HL-60/S4 (cell line): Measurements from ENCODE around the gene SGPP2.
"Not testable (repeated sequence)": the region's sequence is repeated elsewhere in the genome, so short reads cannot be mapped to it uniquely, and the experiment has no call there.

Experiments
- in situ Hi-C: fragments of 300-500 bp; cut with MboI; formaldehyde crosslinking; loops from 2 replicates; pipeline ENCODE4 v1.14.3; 2022; ENCODE audit warnings: low sequenced_read_pairs

The SGPP2 gene, protein sequence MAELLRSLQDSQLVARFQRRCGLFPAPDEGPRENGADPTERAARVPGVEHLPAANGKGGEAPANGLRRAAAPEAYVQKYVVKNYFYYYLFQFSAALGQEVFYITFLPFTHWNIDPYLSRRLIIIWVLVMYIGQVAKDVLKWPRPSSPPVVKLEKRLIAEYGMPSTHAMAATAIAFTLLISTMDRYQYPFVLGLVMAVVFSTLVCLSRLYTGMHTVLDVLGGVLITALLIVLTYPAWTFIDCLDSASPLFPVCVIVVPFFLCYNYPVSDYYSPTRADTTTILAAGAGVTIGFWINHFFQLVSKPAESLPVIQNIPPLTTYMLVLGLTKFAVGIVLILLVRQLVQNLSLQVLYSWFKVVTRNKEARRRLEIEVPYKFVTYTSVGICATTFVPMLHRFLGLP

DNA sequence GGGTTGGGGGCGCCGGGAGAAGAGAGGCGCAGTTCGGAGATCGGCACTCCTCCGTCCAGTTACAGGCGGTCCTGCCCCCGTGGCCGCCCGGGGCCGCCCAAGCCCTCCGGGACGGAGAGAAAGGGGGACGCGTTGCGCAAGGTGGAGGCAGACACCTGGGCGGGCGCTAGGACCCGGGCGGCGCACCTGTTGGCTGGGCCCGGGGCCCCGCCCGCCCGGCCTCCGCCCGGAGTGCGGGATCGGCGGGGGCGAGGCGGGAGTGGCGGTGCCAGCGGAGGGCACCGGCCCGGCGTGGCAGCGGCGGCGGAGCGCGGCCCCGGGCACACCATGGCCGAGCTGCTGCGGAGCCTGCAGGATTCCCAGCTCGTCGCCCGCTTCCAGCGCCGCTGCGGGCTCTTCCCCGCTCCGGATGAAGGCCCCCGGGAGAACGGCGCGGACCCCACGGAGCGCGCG, at the start of gene SGPP2:
Gene SGPP2, plus strand, starts transcription at position 268 of the 453 bp plus-strand sequence. Its CDS starts 60 bp downstream, at position 328.
- in situ Hi-C loops = no loop called here

DNA sequence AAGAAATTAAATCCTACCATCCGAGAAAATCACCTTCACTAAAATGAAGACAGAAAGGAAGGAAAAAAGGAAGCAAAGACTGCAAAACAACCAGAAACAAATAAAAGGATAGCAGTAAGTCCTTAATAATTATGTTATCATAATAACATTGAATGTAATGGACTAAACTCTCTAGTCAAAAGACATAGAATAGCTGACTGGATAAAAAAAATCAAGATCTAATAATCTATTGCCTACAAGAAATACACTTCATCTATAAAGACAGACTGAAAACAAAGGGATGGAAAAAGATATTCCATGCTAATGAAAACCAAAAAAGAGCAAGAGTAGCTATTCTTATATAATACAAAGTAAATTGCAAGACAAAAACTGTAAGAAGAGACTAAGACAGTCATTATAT, 48.5 kb upstream of the SGPP2 start:
- in situ Hi-C loops = no loop called here

DNA sequence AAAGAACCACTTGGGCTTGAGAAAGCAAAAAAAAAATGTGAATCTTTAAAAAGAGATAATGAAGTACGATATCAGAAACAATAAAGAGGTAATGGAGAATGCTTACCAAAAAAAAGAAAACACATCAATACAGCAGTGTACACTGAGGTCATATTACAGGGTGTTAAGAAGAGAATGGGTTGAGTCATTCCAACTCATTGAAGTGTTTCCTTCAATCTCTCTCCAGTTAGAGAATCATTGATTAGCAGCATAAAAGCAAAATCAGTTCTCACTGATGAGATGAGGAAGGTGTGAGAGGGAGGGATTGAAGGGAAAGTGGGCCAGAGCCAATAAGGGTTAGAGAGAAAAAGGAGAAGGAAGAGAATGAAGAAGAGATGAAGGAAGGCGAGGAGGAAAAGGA, 43.9 kb upstream of the SGPP2 start:
- in situ Hi-C loops = no loop called here

DNA sequence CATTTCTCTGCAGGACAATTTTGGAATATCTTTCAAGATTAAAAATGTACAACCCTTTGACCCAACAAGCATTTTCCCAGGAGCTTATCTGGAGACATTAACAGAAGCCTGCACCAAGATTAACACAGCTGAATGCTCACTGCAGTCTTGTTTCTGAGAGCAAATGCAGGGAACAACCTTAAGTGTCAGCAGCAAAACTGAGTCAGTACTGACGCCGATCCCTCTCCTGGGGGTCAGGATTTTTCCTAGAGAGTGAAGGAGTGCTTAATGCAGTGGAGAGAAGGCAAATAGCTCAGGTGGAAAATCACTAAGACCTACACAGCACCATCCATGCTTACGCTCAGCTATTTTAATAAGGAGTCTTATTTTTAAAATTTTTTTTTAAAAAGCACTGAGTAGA, 42.8 kb upstream of the SGPP2 start:
- in situ Hi-C loops = no loop called here

DNA sequence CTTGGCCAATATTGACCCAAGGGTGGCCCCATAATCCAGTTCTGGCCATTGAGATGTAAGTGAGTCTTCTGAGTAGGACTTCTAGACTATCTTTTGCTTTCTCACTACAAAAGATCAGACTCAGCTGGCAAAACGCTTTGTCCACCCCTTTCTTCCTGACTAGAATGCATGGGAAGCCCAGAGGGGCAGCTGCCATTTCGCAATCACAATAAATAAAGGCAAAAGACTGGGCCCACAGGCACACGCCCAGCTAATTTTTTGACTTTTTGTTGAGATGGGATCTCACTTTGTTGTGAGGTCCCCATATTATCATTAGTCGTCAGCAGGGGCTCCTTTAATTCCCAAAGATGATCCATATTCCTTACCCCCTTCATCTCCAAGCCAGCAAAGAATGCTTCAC, 41.1 kb upstream of the SGPP2 start:
- in situ Hi-C loops = no loop called here

DNA sequence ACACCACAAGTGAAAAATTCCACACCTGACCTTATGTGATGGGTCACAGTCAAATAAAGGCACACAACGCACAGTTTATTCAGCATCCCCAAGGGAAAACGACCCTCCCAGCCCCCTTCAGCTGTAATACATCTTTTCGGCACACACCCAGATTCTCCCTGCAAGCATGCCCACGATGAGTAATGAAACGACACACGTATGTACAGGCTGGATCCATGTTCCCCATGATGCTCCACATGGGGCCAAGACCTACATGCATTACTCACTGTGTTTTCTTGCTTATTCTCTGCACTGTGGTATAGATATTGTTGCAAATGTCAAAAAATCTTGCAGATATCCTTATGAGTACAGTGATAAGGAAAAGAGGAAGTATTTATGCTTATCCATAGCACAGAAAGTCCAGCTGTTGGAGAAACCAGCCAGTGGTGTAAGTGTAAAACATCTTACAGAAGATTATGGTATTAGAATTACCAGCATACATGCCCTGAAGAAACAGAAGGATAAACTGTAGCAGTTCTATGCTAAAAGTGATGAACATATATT, 32.5 kb upstream of the SGPP2 start:
- in situ Hi-C loops = no loop called here

DNA sequence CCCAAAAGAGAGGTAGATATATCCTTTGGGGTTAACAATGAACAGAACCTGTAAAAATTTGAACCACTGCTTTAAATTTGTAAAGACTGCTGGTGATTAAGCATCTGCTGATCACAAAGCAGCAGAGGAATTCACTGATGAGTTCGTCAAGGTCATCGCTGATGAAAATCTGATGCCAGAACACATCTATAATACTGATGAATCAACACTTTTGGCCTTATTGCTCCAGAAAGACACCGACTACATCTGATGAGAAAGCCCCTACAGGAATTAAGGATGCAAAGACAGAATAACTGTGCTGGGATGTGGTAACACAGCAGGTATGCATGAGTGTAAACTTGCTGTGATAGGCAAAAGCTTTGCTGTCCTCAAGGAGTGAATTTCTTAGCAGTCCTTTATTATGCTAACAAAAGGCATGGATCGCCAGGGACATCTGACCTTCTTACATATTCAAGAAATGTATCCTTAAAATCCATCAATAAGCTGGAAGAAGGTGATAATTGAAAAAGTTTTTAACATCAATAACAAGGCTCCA, 30.5 kb upstream of the SGPP2 start:
- in situ Hi-C loops = no loop called here

DNA sequence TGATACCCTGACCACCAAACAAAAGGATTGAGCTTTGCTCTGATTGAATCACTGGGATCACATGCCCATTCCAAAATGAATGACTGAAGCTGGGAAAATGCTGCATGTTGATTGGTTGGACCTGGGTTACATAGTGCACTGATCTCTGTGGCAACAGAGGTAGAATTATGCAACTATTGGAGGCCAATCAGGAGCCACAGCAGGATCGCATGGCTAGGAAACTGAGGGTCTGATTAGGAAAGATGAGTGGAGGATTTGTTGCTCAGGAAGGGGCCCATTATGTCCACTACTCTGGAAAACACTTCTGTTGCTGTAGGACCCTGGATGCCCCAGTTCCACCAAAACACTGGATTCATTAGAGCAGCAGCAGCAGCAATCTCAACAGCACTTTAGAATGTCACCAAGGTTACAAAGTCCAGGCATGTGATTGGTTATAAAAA, 25.9 kb upstream of the SGPP2 start:
- in situ Hi-C loops = no loop called here

DNA sequence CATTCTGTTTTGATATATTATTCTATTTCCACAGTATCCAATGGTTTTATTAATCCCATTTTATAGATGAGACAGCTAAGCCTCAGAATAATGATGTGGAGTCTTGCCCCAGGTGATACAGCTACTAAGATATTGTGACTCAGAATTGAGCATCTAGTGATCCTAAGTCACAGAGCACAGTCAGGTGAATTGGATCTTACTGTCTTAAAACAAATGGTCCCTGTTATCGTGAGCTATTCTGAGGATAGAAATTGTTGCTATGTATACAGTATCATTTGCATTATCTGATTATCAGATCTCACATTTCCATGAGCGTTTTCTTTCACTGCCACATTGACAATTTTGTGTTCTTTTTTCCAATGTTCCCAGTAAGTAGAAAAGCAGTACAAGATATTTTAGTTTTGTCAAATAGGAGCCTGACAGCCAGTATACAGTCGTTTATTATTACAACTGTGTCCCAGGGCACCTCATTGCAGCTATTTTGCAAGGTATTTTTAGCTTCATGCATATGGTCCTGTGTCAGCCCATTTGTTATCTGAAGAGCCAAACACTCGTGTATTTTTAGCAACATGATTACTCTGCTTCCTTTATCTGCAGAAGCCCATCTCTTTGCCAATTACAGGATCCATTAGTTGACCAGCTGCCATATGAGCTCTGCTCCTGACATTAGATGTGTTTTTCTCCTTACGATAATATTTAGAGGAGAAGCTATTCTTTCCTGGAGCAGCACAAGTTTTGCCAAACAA, 25.1 kb upstream of the SGPP2 start:
- in situ Hi-C loops = no loop called here

DNA sequence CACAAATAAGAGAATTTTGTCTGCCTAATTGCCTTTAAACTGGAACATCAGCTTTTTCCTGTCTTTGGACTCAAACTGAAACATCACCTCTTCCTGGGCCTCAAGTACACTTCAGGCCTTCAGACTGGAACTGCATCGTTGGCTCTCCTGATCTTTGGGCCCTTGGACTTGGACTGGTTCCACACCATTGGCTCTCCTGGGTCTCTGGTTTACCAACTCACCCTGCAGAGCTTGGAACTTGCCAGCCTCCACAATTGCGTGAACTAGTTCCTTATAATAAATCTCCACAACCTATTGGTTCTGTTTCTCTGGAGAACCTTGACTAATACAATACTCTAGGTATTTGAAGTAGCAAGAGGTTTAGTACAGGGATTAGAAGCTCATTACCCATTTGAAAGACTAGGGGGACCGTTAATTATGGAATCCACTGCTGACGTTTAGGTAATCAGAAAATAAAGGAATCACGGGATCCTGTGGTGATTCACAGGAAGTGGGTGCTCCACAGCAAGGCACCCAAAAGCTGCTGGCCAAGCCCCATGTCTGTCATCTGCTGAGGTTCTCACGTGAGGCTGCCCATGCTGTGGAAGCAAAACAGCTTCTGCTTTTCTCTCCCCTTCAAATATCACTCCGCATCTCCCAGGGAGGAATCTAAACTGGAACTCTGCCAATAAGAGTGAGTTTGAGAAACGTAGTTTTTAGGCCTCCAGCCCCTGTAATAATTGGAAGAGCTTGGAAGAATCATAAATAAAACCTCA, 20.0 kb upstream of the SGPP2 start:
- in situ Hi-C loops = no loop called here

DNA sequence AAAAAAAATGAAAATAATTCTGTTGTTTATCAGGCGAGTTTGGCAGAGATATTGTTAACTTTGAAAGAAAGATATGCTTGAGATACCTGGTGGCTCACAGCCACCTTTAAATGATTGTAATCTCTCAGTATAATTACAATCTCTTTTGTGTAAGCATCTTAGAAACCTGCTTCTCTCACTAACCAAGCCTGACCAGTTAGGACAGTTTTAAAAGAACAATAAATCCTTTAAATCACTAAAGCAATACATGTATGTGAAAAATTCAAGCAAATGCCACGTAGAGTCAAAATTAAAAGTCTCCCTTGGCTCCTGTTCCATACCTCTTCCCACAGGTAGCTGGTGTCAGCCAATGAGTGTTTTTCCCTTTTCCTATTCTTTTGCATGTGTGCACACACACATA, 15.7 kb upstream of the SGPP2 start:
- in situ Hi-C loops = no loop called here

DNA sequence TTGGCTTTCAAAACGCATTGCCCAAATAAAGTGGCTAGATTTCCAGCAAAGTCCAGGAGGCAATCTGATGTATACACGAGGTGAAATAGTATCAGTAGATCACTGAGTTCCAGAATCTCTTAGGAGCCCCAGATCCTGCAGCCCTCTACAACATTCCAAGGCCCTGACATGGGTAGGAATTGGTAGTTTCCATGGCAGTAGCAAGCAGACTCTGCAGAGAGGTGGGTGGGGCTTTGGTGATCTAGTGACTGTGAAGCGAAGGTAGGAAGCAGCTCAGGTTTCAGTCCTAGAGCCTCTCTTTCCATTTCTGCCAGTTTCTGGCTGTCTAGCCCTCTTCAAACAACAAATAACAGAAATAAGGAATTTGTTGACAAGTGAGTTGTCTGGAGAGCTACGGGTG, 13.8 kb upstream of the SGPP2 start:
- in situ Hi-C loops = no loop called here

DNA sequence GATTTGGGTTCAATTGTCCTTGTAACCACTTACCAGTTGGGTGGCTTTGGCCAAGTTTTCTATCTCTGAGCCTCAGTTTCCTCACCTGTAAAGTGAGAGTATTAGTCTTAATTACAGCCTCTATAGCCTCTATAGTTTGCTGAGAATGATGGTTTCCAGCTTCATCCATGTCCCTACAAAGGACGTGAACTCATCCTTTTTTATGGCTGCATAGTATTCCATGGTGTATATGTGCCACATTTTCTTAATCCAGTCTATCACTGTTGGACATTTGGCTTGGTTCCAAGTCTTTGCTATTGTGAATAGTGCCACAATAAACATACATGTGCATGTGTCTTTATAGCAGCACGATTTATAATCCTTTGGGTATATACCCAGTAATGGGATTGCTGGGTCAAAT, 12.0 kb upstream of the SGPP2 start:
- in situ Hi-C loops = not testable (repeated sequence)

DNA sequence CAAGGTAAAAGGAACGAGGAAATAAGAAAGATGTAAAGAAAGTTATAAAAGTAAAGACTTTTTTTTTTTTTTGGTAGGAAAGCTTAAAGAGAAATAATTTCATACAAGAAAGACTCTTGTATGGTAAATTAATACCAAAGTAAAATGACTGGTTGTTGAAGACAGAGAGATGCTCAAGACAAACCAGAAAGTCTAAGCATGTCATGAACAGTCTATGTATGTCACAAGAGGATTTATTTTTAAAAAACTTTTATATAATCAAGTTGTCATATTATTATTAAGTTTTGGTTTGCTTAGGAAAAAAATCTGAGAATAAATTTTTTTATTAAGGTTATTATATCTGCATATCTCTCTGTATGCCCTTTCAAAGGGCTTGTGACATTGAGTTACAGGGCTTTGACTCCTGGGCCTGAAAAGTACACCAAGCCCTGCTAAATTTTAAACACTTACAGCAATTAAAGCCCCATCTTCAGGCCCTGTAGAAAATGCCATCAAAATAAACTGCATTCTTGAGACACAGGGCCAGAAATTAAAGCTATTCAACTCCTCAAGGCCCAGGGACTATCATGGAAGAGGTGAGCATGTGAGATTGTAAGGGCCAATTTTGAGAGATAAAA, 10.9 kb upstream of the SGPP2 start:
- in situ Hi-C loops = no loop called here

DNA sequence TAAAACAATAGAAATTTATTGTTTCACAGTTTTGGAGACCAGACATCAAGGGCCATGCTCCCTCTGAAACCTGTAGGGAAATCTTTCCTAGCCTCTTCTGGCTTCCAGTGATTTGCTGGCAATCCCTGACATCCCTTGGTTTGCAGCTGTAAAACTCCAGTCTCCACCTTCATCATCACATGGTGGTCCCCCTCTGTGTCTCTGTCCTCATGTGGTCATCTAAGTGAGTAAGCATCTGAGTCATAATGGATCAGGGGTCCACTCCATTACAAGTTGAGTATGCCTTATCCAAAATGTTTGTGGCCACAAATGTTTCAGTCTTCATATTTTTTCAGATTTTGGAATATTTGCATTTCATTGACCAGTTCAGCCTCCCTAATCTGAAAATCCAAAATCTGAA, 5.6 kb upstream of the SGPP2 start:
- in situ Hi-C loops = no loop called here

DNA sequence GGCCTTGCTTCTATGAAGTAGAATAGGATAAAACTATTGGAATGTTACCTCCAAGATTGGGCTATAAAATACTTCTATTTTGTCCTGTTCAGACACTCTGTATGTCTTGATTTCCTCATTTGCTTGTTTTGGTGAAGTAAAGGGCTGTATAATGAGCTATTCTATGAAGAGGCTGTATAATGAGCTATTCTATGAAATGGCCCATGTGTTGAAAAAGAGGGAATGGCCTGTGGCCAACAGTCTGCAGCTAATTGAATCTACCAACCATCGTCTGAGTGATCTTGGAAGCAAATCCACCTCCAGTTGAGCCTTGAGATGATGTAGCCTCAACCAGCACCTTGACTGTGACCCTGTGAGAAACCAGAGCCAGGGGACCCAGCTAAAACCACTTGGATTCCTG, 3.8 kb upstream of the SGPP2 start:
- in situ Hi-C loops = no loop called here

DNA sequence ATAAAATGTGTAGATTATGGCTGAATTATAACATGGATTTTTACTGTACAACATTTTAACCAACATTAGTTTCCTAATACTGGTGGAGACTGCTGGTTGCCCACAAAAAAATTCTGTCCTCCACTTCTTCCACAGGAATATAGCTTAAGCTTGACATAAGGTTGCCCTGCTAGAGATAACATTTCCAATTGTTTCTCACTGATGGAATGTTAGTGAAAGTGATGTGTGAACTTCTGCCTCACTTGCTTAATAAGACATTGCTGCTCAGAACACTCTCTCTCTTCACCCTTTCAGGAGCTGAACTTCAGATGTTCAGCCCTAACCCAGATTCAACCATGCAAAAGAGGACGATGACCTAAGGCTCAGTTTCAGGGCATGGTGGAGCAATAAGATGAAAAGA, 2.7 kb upstream of the SGPP2 start:
- in situ Hi-C loops = no loop called here

DNA sequence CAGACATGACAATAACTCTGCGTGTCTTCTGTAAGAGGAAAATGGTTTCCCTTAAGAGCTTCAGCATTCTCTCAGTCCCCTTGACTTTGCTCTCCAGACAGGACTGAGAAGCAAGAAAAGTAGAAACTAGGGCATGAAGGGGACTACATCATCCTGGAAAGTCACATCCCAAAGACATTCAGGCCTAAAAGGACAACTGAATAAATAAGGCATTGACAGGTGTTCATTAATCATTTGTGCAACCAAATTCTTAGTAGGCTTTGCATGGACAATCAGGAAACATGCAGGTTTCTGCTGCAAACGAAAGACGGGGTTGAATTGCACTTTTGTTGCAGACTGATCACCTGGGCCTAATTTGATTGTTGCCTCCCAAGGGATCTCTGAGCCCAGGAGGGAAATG, 1.2 kb upstream of the SGPP2 start:
- in situ Hi-C loops = no loop called here

DNA sequence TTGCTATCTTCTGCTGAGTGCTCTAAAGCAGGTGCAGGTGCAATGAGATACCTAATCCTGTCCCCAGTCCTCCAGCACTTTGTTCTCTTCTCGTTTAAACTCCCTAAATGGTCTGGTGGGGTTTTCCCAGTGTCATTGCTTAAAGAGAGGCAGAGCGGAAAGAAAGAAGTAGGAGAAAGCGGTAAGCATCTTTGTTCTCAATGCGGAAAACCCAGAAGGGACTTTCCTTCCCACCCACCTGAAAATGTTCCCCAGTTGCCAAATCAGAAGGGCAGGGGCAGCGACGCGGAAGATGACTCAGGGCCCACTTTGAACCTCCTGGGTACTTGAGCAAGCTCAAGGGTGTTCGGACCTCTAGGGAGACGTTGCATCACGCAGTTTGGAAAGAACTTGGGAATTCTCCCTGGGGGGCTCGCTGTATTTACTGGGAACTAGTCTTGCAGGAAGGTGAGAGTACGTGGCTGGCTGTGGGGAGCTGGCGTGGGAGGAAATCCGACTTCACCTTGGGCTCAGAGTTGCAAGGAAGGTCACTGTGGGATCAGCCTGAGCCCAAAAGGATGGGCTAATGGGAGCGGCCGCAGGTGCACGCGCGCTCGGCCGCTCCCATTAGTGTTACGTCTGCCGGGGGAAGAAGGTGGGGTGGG, 589 bp upstream of the SGPP2 start:
- in situ Hi-C loops = no loop called here
